SU-DHL-6 (cell line): ENCODE results near the gene XRRA1.

ENCODE experiments used
- H2AFZ ChIP-seq: fragments of 200-600 bp; sonication (generic); 2 replicates; pipeline ENCODE4 v1.6.1; 2014; ENCODE audit warnings: low read depth, mild to moderate bottlenecking, moderate library complexity, mixed read lengths, antibody characterized with exemption, low read length; ENCODE audit not compliant: severe bottlenecking
- H3F3A ChIP-seq: fragments of 200-600 bp; shearing (Covaris generic); 2 replicates; pipeline ENCODE4 v1.6.0; 2016; ENCODE audit warnings: antibody characterized with exemption, mild to moderate bottlenecking; ENCODE audit not compliant: insufficient read depth
- H3K27ac ChIP-seq: fragments of 200-600 bp; sonication (generic); 2 replicates; pipeline ENCODE4 v1.5.1; 2016; ENCODE audit warnings: low read depth, mild to moderate bottlenecking, low read length, moderate library complexity, mixed read lengths
- H3K27me3 ChIP-seq: fragments of 200-600 bp; sonication (generic), shearing (Covaris generic); 2 replicates; pipeline ENCODE4 v1.6.0; 2014; ENCODE audit warnings: mild to moderate bottlenecking, low read length
- H3K36me3 ChIP-seq: fragments of 200-600 bp; sonication (generic); 2 replicates; pipeline ENCODE4 v1.6.1; 2014; ENCODE audit warnings: mild to moderate bottlenecking, low read length, mixed read lengths
- H3K4me2 ChIP-seq: fragments of 300-600, 200-600 bp; shearing (Covaris generic), sonication (generic); 2 replicates; pipeline ENCODE4 v1.6.0; 2014; ENCODE audit warnings: low read length, low read depth, mild to moderate bottlenecking; ENCODE audit not compliant: poor library complexity, severe bottlenecking
- H3K4me3 ChIP-seq: fragments of 200-600 bp; sonication (generic); 2 replicates; pipeline ENCODE4 v1.5.1; 2014; ENCODE audit warnings: antibody characterized with exemption, low read length, mild to moderate bottlenecking, mixed read lengths; ENCODE audit not compliant: insufficient read depth, poor library complexity, severe bottlenecking
- H3K79me2 ChIP-seq: fragments of 200-600 bp; sonication (generic); 2 replicates; pipeline ENCODE4 v1.6.1; 2014; ENCODE audit warnings: mild to moderate bottlenecking, low read length, moderate library complexity; ENCODE audit not compliant: insufficient read depth
- H3K9ac ChIP-seq: fragments of 200-600 bp; sonication (generic); 2 replicates; pipeline ENCODE4 v1.7.0; 2014; ENCODE audit warnings: mild to moderate bottlenecking, low read length
- H3K9me2 ChIP-seq: fragments of 200-600 bp; sonication (generic); replicated peaks from 2 replicates; pipeline ENCODE4 v1.6.1; 2014; ENCODE audit warnings: low read length; ENCODE audit not compliant: insufficient read depth
- H3K9me3 ChIP-seq: fragments of 200-600 bp; sonication (generic); 2 replicates; pipeline ENCODE4 v1.6.1; 2014; ENCODE audit warnings: low read length, mixed read lengths; ENCODE audit not compliant: insufficient read depth
- H4K20me1 ChIP-seq: fragments of 200-600 bp; sonication (generic); 2 replicates; pipeline ENCODE4 v1.6.1; 2014; ENCODE audit warnings: low read depth, mild to moderate bottlenecking, antibody characterized with exemption, low read length, moderate library complexity, mixed read lengths
- CTCF ChIP-seq: fragments of 200-600 bp; sonication (generic); IDR thresholded peaks from one replicate; pipeline ENCODE4 v1.5.1; 2017; ENCODE audit warnings: antibody characterized with exemption, mild to moderate bottlenecking, low read length, moderate library complexity; ENCODE audit not compliant: insufficient read depth, poor library complexity, severe bottlenecking
- EZH2phosphoT487 ChIP-seq: fragments of 200-600 bp; sonication (generic), shearing (Covaris generic); conservative IDR thresholded peaks from 2 replicates; pipeline ENCODE4 v1.6.1; 2018; ENCODE audit warnings: mild to moderate bottlenecking, antibody characterized with exemption, low read length, moderate library complexity, mixed read lengths

The XRRA1 gene

GRCh38 chr11:74866557-74866956 is 82.3 kb downstream of the XRRA1 start:
- Histone ChIP-seq H3K9me3 (peaks cover 23% of the 10 kb centered on the region; the same call in 1 of the 2 replicates), H3K36me3 (peaks cover 22% of the 10 kb centered on the region), H3F3A (no peaks in the 10 kb centered on the region)

GRCh38 chr11:74863410-74863809 is 85.5 kb downstream of the XRRA1 start:
- H3K4me3 ChIP-seq: no peak overlapping the region
- peaks cover 23% of the 10 kb centered on the region for H3K36me3 ChIP-seq
- H3K9me2 ChIP-seq: no peaks in the 10 kb centered on the region
- H3K27ac ChIP-seq: no peak overlapping the region
- H3K9me3 ChIP-seq: peaks cover 25% of the 10 kb centered on the region; the same call in 1 of the 2 replicates
- H3F3A ChIP-seq: no peaks in the 10 kb centered on the region
- no peaks in the 10 kb centered on the region for H3K79me2 ChIP-seq
- H4K20me1 ChIP-seq: no peaks in the 10 kb centered on the region
- H3K9ac ChIP-seq: no peak overlapping the region
- TF ChIP-seq EZH2phosphoT487 (no peak), CTCF (no peak)
- no peak overlapping the region for H2AFZ ChIP-seq
- no peak overlapping the region for H3K4me2 ChIP-seq
- no peaks in the 10 kb centered on the region for H3K27me3 ChIP-seq

More at GRCh38 chr11:74866557-74866956, 82.3 kb downstream of the XRRA1 start:
- Histone ChIP-seq H3K79me2 (no peaks in the 10 kb centered on the region), H3K4me3 (no peak overlapping the region), H3K4me2 (no peak overlapping the region), H3K9ac (no peak overlapping the region), H3K27me3 (no peaks in the 10 kb centered on the region), H4K20me1 (no peaks in the 10 kb centered on the region), H2AFZ (no peak overlapping the region), H3K27ac (no peak overlapping the region), H3K9me2 (no peaks in the 10 kb centered on the region)
- TF ChIP-seq EZH2phosphoT487: no peak
- TF ChIP-seq CTCF: no peak

GRCh38 chr11:74860743-74861142 is 88.1 kb downstream of the XRRA1 start:
- Histone ChIP-seq H3K79me2 (no peaks in the 10 kb centered on the region), H3K4me2 (no peak overlapping the region), H4K20me1 (no peaks in the 10 kb centered on the region), H3F3A (0 out of 2 replicates have a peak, but pooled peaks cover 3% of the 10 kb centered on the region), H3K27ac (no peak overlapping the region), H3K9ac (no peak overlapping the region), H3K9me3 (peaks cover 8% of the 10 kb centered on the region; the same call in 1 of the 2 replicates), H3K36me3 (peaks cover 11% of the 10 kb centered on the region; the same call in 1 of the 2 replicates), H2AFZ (no peak overlapping the region), H3K9me2 (no peaks in the 10 kb centered on the region), H3K27me3 (no peaks in the 10 kb centered on the region), H3K4me3 (no peak overlapping the region)
- TF ChIP-seq EZH2phosphoT487: no peak

GRCh38 chr11:74853223-74853622 is 95.7 kb downstream of the XRRA1 start:
- Histone ChIP-seq H3K36me3 (no peaks in the 10 kb centered on the region), H3K4me3 (no peak overlapping the region), H3K27ac (no peak overlapping the region), H3K27me3 (no peaks in the 10 kb centered on the region), H3K9me3 (no peaks in the 10 kb centered on the region), H3K4me2 (no peak overlapping the region), H3K79me2 (no peaks in the 10 kb centered on the region), H3K9me2 (no peaks in the 10 kb centered on the region), H2AFZ (no peak overlapping the region), H3K9ac (no peak overlapping the region), H4K20me1 (no peaks in the 10 kb centered on the region), H3F3A (0 out of 2 replicates have a peak, but pooled peaks cover 3% of the 10 kb centered on the region)
- TF ChIP-seq EZH2phosphoT487: no peak
- TF ChIP-seq CTCF: no peak
